Natural killer cell (primary cell): ENCODE results near the gene FIBP. TPM values are rescaled to one million over a fixed set of nuclear protein-coding genes. Genes with fewer than 3 reads are reported as not detected.
A peak's percentile ranks its signal among the peaks of the same experiment; 100 is the strongest.

Experiments
- ATAC-seq, 3 donors: fragments of 150-1000 bp in 2 of 3; fragments of 200-7000 bp in 1 of 3; cut with Tn5 transposase; 1 replicate in 1 of 3; 2 replicates in 2 of 3; pipeline ENCODE4 v1.10.0; 2021; ENCODE audit warnings: mild to moderate bottlenecking in 2 of 3, moderate library complexity in 2 of 3
- DNase-seq, 2 donors: peaks; one replicate each; pipeline versions ENCODE4 v3.0.0 to v3.0.0-alpha.2; 2013 to 2021; ENCODE audit warnings: mixed read lengths in 1 of 2
- H3K27ac ChIP-seq: one replicate; pipeline ENCODE4 v1.5.1; 2013; ENCODE audit warnings: mild to moderate bottlenecking, low read length
- H3K27me3 ChIP-seq: one replicate; pipeline ENCODE4 v1.6.1; 2013; ENCODE audit warnings: low read length; ENCODE audit not compliant: control insufficient read depth, insufficient read depth
- H3K36me3 ChIP-seq: one replicate; pipeline ENCODE4 v1.6.1; 2013; ENCODE audit warnings: low read length; ENCODE audit not compliant: control insufficient read depth, insufficient read depth
- H3K4me1 ChIP-seq: one replicate; pipeline ENCODE4 v1.6.1; 2013; ENCODE audit warnings: low read length; ENCODE audit not compliant: control insufficient read depth, insufficient read depth
- H3K4me3 ChIP-seq: one replicate; pipeline ENCODE4 v1.5.1; 2013; ENCODE audit warnings: low read length
- H3K9me3 ChIP-seq: one replicate; pipeline ENCODE4 v1.6.1; 2013; ENCODE audit warnings: low read length; ENCODE audit not compliant: control insufficient read depth, insufficient read depth
- H3K27ac Mint-ChIP-seq, 2 donors: one replicate each; pipeline ENCODE4 v1.8.0; 2022; ENCODE audit warnings: mild to moderate bottlenecking in 2 of 2, mixed read lengths in 2 of 2, moderate library complexity in 1 of 2
- H3K27me3 Mint-ChIP-seq, 2 donors: one replicate each; pipeline ENCODE4 v1.8.0; 2022; ENCODE audit warnings: low read depth in 2 of 2, mixed read lengths in 2 of 2
- H3K36me3 Mint-ChIP-seq: one replicate; pipeline ENCODE4 v1.8.0; 2022; ENCODE audit warnings: mixed read lengths
- H3K4me1 Mint-ChIP-seq, 2 donors: one replicate each; pipeline ENCODE4 v1.8.0; 2022; ENCODE audit warnings: mixed read lengths in 2 of 2
- H3K4me3 Mint-ChIP-seq: one replicate; pipeline ENCODE4 v1.8.0; 2022; ENCODE audit warnings: mild to moderate bottlenecking, moderate library complexity, mixed read lengths
- H3K9me3 Mint-ChIP-seq, 2 donors: one replicate each; pipeline ENCODE4 v1.8.0; 2022; ENCODE audit warnings: mixed read lengths in 2 of 2
- WGBS: methylation state at CpG from one replicate; pipeline ENCODE4 v1.1.7; 2013; ENCODE audit warnings: missing lambda C conversion rate; ENCODE audit not compliant: insufficient coverage; 5-methylcytosine and 5-hydroxymethylcytosine counted together
- intact Hi-C: fragments of 100-400 bp; cut with micrococcal nuclease; formaldehyde crosslinking; loops from one replicate; pipeline ENCODE4 v1.14.2; 2022
- total RNA-seq, 4 donors: library from RNA; stranded (reverse); fragments of 120-200 nt in 1 of 4; gene quantifications; one replicate each; pipeline versions ENCODE4 v1.2.3 to v1.2.4, GENCODE V29; 2013 to 2022
- TF ChIP-seq, protein P1 (sequence below): fragments of 200-600 bp; IDR thresholded peaks from one replicate; pipeline ENCODE4 v1.8.0; 2022; ENCODE audit warnings: antibody characterized with exemption

FIBP gene
- total RNA-seq, 3 donors from 2014 or later (not counting 1 experiment from before 2014, with no cell fraction given) = 36.5 to 47.9 (median 45.7) TPM

DNA sequence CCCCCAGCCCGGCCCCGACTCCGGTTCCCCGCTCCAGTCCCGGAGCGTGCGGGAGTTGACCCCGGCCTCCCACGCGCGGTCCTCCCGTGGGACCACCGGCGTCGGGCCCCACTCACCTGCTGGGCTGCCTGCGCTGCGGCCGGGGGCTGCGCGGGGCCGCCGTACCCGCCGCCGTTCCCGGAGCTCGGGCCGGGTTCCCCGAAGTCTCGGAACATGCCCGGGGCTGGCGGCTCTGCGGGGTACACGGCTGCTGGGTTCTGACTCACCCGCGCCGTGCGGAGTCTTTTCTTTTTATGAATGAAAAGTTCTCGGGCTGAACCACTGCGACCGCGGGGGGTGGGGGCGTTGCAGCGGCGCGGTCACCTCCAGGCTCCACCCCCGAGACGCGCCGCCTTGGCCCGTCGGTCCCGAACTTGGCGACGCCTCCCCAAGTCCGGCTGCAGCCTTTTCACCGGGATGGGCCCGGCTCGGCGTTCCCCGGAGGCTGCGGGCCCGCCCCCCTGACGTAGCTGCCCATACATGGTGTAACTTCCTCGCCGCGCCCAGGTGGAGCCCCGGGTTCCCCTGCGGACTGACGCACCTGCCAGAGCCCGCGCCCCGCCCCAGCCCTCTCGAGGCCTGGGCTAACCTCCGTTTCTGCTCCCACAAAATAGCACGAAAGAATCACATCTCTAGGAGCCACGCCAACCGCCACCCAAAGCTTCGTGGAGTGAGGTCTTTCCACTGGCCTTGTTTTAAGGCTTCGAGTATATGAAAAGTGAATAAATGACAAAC lies 12.0 kb upstream of the FIBP start, which contains the start of gene FOSL1:
FOSL1 (minus strand) TSS at position 264 of the 774 bp plus-strand sequence; CDS start at position 215, 49 bp downstream.
- no peaks in the 10 kb centered on the region for H3K9me3 Mint-ChIP-seq
- peak within 1 kb of the TSS; percentile 72 for H3K4me3 Mint-ChIP-seq
- intact Hi-C loops = loop anchor here (1.0 kb wide), 1 partner anchor 10 kb away; the partner anchor contains the start of gene CCDC85B
- TF ChIP-seq, protein P1, sequence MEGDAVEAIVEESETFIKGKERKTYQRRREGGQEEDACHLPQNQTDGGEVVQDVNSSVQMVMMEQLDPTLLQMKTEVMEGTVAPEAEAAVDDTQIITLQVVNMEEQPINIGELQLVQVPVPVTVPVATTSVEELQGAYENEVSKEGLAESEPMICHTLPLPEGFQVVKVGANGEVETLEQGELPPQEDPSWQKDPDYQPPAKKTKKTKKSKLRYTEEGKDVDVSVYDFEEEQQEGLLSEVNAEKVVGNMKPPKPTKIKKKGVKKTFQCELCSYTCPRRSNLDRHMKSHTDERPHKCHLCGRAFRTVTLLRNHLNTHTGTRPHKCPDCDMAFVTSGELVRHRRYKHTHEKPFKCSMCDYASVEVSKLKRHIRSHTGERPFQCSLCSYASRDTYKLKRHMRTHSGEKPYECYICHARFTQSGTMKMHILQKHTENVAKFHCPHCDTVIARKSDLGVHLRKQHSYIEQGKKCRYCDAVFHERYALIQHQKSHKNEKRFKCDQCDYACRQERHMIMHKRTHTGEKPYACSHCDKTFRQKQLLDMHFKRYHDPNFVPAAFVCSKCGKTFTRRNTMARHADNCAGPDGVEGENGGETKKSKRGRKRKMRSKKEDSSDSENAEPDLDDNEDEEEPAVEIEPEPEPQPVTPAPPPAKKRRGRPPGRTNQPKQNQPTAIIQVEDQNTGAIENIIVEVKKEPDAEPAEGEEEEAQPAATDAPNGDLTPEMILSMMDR = no peak
- peaks cover 5% of the 10 kb centered on the region for H3K27me3 ChIP-seq
- peak within 1 kb of the TSS; percentile 90 to 98 for H3K27ac Mint-ChIP-seq
- H3K4me1 ChIP-seq = peaks cover 38% of the 10 kb centered on the region
- H3K36me3 Mint-ChIP-seq = no peaks in the 10 kb centered on the region
- no peaks in the 10 kb centered on the region for H3K9me3 ChIP-seq
- ATAC-seq (peak; percentile 66 to 86 (median 78)), DNase-seq (peak; percentile 91 to 96)
- no peaks in the 10 kb centered on the region for H3K36me3 ChIP-seq
- H3K27me3 Mint-ChIP-seq = peaks cover 0 to 5% of the 10 kb centered on the region in 2 donors
- peak within 1 kb of the TSS; percentile 30 for H3K4me3 ChIP-seq
- WGBS = 2% methylated on average over 80 of the region's 80 CpGs
- peaks cover 12 to 23% of the 10 kb centered on the region in 2 donors for H3K4me1 Mint-ChIP-seq
- H3K27ac ChIP-seq = peak within 1 kb of the TSS; percentile 15

DNA sequence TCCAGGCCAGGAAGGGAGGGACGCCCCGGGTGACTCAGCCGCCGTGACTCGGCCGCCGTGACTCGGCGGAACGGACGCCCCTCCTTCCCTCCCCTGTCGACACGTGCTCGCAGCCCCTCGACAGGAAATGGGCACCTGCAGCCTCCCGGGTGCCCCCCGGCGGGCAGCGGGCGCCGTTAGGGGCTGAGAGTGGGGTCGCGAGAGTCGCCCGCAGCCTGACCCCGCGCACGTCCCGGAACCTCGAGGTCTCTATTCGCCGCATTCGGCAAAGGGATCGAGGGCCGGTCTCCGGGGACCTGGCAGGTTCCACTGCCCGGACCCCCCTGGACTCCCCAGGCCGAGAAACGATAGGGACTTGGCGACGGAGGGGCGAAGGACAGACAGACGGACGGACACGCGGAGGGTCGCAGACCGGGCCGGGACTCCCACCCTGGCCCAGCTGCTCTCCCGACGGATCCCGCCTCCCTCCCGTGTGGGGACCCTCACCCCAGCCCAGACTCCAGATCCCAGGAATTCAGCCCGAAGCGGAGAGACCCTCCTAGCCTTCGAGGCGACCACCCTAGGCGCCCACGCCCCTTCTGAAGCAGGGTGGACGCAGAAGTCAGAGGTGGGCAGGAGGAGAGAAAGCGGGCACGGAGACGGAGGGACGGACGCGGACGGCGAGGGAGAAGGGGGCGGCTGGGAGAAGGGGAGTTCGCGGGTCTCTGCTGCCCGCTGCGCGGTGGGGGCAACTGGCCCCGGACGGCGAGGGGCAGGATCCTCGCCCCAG lies 11.3 kb upstream of the FIBP start:
- intact Hi-C loops = loop anchor here (1.0 kb wide), 1 partner anchor 9 kb away; the partner anchor contains the start of gene CCDC85B
- DNase-seq = peak; percentile 66 to 69
- ATAC-seq = peak in 2 of 3 donors; percentile 37 to 42
- H3K27me3 ChIP-seq = peaks cover 5% of the 10 kb centered on the region
- H3K36me3 ChIP-seq = no peaks in the 10 kb centered on the region
- H3K27ac Mint-ChIP-seq = peak overlapping the region in 1 of 2 donors; percentile 98
- peak overlapping the region; percentile 72 for H3K4me3 Mint-ChIP-seq
- no peaks in the 10 kb centered on the region for H3K9me3 Mint-ChIP-seq
- TF ChIP-seq, protein P1 = no peak
- H3K27me3 Mint-ChIP-seq = peaks cover 0 to 5% of the 10 kb centered on the region in 2 donors
- no peak overlapping the region for H3K27ac ChIP-seq
- no peaks in the 10 kb centered on the region for H3K36me3 Mint-ChIP-seq
- no peaks in the 10 kb centered on the region for H3K9me3 ChIP-seq
- peaks cover 12 to 23% of the 10 kb centered on the region in 2 donors for H3K4me1 Mint-ChIP-seq
- peaks cover 43% of the 10 kb centered on the region for H3K4me1 ChIP-seq
- 3% methylated on average over 78 of the region's 78 CpGs for WGBS
- H3K4me3 ChIP-seq = peak overlapping the region; percentile 30

DNA sequence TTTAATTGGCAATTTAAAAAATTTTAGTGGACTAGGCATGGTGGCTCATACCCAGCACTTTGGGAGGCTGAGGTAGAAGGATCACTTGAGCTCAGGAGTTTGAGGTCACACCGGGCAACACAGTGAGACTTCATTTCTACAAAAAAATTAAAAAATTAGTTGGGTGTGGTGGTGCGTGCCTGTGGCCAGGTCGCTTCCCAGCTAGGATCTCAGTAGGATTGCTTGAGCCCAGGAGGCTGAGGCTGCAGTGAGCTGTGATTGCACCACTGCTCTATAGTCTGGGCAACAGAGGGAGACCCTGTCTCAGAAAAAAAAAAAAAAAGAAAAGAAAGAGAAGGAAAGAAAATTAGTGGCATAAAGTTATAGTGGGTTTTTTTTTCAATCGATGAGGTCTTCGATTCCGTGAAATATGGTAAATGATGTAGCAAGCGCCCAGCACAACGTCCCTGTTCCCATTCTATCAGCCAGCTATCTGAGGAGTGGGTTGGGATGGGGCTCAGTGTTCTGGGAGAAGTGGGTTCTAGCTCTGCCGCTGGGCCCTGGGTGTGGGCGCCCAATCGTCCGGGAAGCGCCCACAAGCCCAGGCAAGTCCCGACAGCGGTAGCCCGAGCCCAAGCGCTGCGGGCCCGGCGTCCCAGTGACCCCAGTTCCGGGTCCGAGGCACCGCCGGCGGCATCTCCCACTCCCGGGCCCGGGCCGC lies 10.5 kb upstream of the FIBP start:
- intact Hi-C loops = no loop called here
- H3K4me3 Mint-ChIP-seq = peak overlapping the region; percentile 88

More for the DNA sequence above, 10.5 kb upstream of the FIBP start:
- ATAC-seq (no peak), DNase-seq (no peak)
- H3K27ac Mint-ChIP-seq = peak overlapping the region; percentile 66 to 98
- Histone ChIP-seq H3K36me3 (no peaks in the 10 kb centered on the region), H3K4me3 (no peak overlapping the region), H3K27ac (no peak overlapping the region), H3K9me3 (no peaks in the 10 kb centered on the region), H3K27me3 (peaks cover 5% of the 10 kb centered on the region), H3K4me1 (peaks cover 50% of the 10 kb centered on the region)
- H3K36me3 Mint-ChIP-seq = no peaks in the 10 kb centered on the region
- H3K27me3 Mint-ChIP-seq = peaks cover 0 to 5% of the 10 kb centered on the region in 2 donors
- peaks cover 18 to 31% of the 10 kb centered on the region in 2 donors for H3K4me1 Mint-ChIP-seq
- no peaks in the 10 kb centered on the region for H3K9me3 Mint-ChIP-seq
- TF ChIP-seq, protein P1 = no peak
- WGBS = 30% methylated on average over 28 of the region's 28 CpGs
